ENCODE results near the gene MRPL24.
"Not testable (repeated sequence)": the region's sequence is repeated elsewhere in the genome, so short reads cannot be mapped to it uniquely, and the experiment has no call there.

The MRPL24 gene

GRCh38 chr1:156757572-156758253 lies 16.8 kb upstream of the MRPL24 start:
- DNase-seq: not testable (repeated sequence)

- DNase-seq: no peak
Observed at GRCh38 chr1:156756355-156756754, 15.5 kb upstream of the MRPL24 start.

- DNase-seq: no peak
Observed at GRCh38 chr1:156755527-156755950, 14.7 kb upstream of the MRPL24 start.

GRCh38 chr1:156754219-156754618 lies 13.3 kb upstream of the MRPL24 start:
- peak; percentile 65 for DNase-seq

- DNase-seq: no peak
Observed at GRCh38 chr1:156752843-156753482, 12.1 kb upstream of the MRPL24 start.

GRCh38 chr1:156751757-156752481 lies 11.0 kb upstream of the MRPL24 start:
- peak; percentile 99 for DNase-seq

GRCh38 chr1:156751451-156751756 lies 10.5 kb upstream of the MRPL24 start, which contains the start of gene HDGF:
TSS of gene HDGF (minus strand) at chr1:156751675. CDS start at chr1:156751429, 246 bp downstream.
- DNase-seq: no peak

- peak; percentile 81 for DNase-seq
Observed at GRCh38 chr1:156750711-156751450, 10.0 kb upstream of the MRPL24 start.

GRCh38 chr1:156750191-156750672 lies 9.3 kb upstream of the MRPL24 start:
- DNase-seq: peak; percentile 95

GRCh38 chr1:156749419-156750118 lies 8.7 kb upstream of the MRPL24 start:
- no peak for DNase-seq

GRCh38 chr1:156748670-156749418 lies 8.0 kb upstream of the MRPL24 start:
- DNase-seq: peak; percentile 65

- peak; percentile 65 for DNase-seq
Observed at GRCh38 chr1:156747742-156748669, 7.1 kb upstream of the MRPL24 start.

- peak; percentile 96 for DNase-seq
Observed at GRCh38 chr1:156746728-156747631, 6.1 kb upstream of the MRPL24 start.

- DNase-seq: no peak
Observed at GRCh38 chr1:156746406-156746727, 5.5 kb upstream of the MRPL24 start.

- no peak for DNase-seq
Observed at GRCh38 chr1:156745881-156746280, 5.0 kb upstream of the MRPL24 start.

GRCh38 chr1:156744786-156745419 lies 4.0 kb upstream of the MRPL24 start:
- no peak for DNase-seq

- DNase-seq: no peak
Observed at GRCh38 chr1:156744344-156744743, 3.5 kb upstream of the MRPL24 start.

GRCh38 chr1:156743367-156744302 lies 2.7 kb upstream of the MRPL24 start:
- DNase-seq: no peak

All from NCI-H69 (cell line).